ENCODE measurements around the gene PRPF31.
A peak's percentile ranks its signal among the peaks of the same experiment; 100 is the strongest.

The PRPF31 gene

DNA sequence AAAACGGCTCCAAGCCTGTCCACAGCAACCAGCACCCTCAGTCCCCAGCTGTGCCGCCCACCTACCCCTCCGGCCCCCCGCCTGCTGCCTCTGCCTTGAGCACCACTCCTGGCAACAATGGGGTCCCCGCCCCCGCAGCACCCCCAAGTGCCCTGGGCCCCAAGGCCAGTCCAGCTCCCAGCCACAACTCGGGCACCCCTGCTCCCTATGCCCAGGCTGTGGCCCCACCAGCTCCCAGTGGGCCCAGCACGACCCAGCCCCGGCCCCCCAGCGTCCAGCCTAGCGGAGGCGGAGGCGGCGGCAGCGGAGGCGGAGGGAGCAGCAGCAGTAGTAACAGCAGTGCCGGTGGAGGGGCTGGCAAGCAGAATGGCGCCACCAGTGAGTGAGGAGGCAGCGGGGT, 32.6 kb downstream of the PRPF31 start:
- Mint-ChIP-seq H3K27me3 (no peaks in the 10 kb centered on the region), H3K36me3 (peaks cover 76% of the 10 kb centered on the region), H3K4me3 (no peak overlapping the region), H3K4me1 (peaks cover 12% of the 10 kb centered on the region), H3K9me3 (no peaks in the 10 kb centered on the region), H3K27ac (no peak overlapping the region)
- ATAC-seq: no peak

DNA sequence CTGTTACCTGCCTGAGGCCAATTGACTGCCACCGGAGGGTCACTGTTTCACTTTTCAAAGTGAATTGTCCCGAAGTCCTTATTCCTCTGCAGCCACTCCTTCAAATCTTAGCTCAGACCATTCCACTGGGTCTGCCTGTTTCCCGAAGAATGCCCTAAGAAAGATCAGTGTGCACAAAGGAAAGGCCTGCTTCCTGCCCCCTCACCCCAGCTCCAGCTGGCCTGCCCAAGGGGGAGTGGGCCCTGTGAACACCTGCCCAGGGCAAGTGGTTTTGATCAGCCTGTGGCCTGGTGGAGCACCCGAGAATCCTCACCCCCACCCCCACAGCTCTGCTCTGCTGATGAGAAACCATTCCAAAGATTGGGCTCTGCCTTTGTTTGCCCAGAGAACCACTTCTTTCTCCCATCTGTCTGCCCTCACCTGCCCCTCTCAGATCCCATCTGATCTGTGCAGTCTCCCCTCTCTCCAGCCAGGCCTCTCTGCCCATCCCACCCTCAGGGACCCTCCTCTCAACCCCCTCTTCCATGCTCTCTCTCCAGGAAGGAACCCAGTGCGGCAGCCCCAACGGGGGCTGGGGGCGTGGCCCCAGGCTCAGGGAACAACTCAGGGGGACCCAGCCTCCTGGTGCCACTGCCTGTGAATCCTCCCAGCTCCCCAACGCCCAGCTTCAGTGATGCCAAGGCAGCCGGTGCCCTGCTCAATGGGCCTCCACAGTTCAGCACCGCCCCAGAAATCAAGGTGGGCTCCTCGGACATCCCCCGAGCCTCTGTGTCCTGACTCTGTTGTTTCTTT, 33.7 kb downstream of the PRPF31 start:
- peaks cover 76% of the 10 kb centered on the region for H3K36me3 Mint-ChIP-seq
- no peak overlapping the region for H3K4me3 Mint-ChIP-seq
- H3K27ac Mint-ChIP-seq: peak overlapping the region; percentile 16
- no peak for ATAC-seq
- H3K9me3 Mint-ChIP-seq: no peaks in the 10 kb centered on the region
- H3K27me3 Mint-ChIP-seq: no peaks in the 10 kb centered on the region
- H3K4me1 Mint-ChIP-seq: peaks cover 3% of the 10 kb centered on the region

GRCh38 chr19:54151362-54152035, 35.9 kb downstream of the PRPF31 start:
- Mint-ChIP-seq H3K9me3 (no peaks in the 10 kb centered on the region), H3K27ac (no peak overlapping the region), H3K4me3 (no peak overlapping the region), H3K4me1 (no peaks in the 10 kb centered on the region), H3K27me3 (no peaks in the 10 kb centered on the region), H3K36me3 (peaks cover 63% of the 10 kb centered on the region)
- no peak for ATAC-seq

DNA sequence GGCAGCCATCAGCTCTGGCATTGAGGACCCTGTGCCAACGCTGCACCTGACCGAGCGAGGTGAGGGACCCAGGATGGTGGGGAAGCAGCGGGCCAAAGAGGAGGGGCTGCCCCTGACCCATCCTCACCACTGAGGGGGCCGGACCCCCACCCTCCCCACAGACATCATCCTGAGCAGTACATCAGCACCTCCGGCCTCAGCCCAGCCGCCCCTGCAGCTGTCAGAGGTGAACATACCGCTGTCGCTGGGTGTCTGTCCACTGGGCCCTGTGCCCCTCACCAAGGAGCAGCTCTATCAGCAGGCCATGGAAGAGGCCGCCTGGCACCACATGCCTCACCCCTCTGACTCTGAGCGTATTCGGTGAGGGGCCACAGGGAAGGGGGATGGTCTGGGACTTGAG, 36.7 kb downstream of the PRPF31 start:
- no peaks in the 10 kb centered on the region for H3K27me3 Mint-ChIP-seq
- no peak for ATAC-seq
- H3K9me3 Mint-ChIP-seq: no peaks in the 10 kb centered on the region
- peaks cover 6% of the 10 kb centered on the region for H3K4me1 Mint-ChIP-seq
- peaks cover 62% of the 10 kb centered on the region for H3K36me3 Mint-ChIP-seq
- H3K27ac Mint-ChIP-seq: no peak overlapping the region
- H3K4me3 Mint-ChIP-seq: no peak overlapping the region

GRCh38 chr19:54152878-54153524, 37.4 kb downstream of the PRPF31 start:
- Mint-ChIP-seq H3K4me3 (no peak overlapping the region), H3K27ac (no peak overlapping the region), H3K36me3 (peaks cover 57% of the 10 kb centered on the region), H3K4me1 (peaks cover 8% of the 10 kb centered on the region), H3K9me3 (no peaks in the 10 kb centered on the region), H3K27me3 (no peaks in the 10 kb centered on the region)
- peak; percentile 44 for ATAC-seq

- Mint-ChIP-seq H3K27ac (no peak overlapping the region), H3K4me1 (peaks cover 15% of the 10 kb centered on the region), H3K36me3 (peaks cover 53% of the 10 kb centered on the region), H3K9me3 (no peaks in the 10 kb centered on the region), H3K4me3 (no peak overlapping the region), H3K27me3 (no peaks in the 10 kb centered on the region)
- no peak for ATAC-seq
Observed at GRCh38 chr19:54153731-54154326, 38.3 kb downstream of the PRPF31 start.

DNA sequence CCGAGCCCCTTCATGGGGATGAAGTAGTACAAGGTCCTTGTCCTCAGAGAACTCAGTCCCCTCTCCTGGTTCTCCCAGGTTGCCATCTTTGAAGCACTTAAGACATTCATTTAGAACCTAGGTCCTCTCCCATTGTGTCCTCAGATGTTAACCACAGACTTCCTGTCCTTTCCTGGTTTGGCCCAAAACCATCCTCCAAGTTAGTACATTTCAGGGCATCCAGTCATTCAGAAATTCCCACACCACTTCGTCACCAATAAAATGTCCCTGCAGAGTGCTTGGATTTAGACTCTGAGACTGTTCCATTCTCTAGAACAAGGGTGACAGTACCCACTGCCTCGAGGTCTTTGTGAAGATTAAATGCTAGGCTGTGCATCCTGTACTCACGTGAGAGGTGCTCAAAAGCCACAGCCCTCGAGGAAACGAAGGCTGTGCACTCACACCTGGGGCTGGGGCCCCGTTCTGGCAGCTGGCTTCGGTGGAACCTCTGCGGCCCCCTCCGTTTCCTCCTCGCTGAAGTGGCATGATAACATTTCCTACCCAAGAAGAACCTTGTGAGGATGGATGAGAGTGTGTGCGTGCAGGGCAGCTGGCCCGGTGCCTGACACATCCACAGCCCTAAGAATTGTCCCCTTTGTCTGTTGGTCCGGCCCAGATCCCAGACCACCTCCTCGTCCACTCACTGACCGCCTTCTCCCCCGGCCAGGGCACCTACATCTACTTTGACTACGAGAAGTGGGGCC, 39.2 kb downstream of the PRPF31 start:
- Mint-ChIP-seq H3K9me3 (no peaks in the 10 kb centered on the region), H3K4me1 (peaks cover 15% of the 10 kb centered on the region), H3K27ac (peak overlapping the region; percentile 17), H3K4me3 (no peak overlapping the region), H3K36me3 (peaks cover 44% of the 10 kb centered on the region), H3K27me3 (no peaks in the 10 kb centered on the region)
- no peak for ATAC-seq

DNA sequence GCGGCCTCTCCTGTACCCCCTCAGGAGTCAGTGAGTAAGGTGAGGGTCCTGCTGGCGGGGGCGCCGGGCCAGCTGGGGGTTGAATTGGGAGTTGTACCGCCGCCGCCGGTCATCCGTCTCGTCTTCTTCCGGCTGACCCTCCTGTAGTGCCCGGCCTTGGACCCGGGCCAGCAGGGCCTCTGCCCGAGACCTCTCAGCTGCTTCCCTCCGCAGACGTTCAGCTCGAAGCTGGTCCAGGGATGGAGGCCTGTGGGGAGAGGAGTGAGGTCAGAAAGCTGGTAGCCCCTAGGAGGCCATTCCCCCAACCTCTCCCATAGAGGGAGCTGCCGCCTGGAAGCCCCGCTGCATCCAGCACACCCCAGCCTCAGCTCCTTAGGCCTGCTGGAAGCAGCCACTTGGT, 40.1 kb downstream of the PRPF31 start:
- Mint-ChIP-seq H3K27ac (no peak overlapping the region), H3K27me3 (no peaks in the 10 kb centered on the region), H3K9me3 (no peaks in the 10 kb centered on the region), H3K4me1 (peaks cover 22% of the 10 kb centered on the region), H3K36me3 (peaks cover 39% of the 10 kb centered on the region), H3K4me3 (no peak overlapping the region)
- no peak for ATAC-seq

DNA sequence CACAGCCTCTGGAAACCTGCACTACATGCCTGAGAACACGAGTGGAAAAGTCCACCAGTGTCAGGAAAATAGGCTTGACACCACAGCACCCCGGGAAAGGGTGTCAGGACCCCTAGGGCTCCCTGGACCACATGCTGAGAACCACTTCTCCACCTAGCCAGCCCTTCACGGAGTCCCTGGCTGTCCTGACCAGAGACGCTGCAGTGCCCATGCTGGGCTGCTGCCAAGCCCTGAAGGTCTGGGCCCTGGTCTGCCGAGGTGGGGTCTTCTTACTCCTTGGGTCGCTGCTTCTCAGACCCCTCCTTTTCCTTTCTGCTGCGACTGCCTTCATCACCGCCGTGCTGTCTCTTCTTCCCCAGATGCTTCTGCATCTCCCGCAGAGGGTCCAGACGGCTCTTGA, 40.9 kb downstream of the PRPF31 start:
- Mint-ChIP-seq H3K36me3 (peaks cover 31% of the 10 kb centered on the region), H3K4me3 (no peak overlapping the region), H3K27ac (no peak overlapping the region), H3K9me3 (no peaks in the 10 kb centered on the region), H3K27me3 (no peaks in the 10 kb centered on the region), H3K4me1 (peaks cover 28% of the 10 kb centered on the region)
- ATAC-seq: no peak

DNA sequence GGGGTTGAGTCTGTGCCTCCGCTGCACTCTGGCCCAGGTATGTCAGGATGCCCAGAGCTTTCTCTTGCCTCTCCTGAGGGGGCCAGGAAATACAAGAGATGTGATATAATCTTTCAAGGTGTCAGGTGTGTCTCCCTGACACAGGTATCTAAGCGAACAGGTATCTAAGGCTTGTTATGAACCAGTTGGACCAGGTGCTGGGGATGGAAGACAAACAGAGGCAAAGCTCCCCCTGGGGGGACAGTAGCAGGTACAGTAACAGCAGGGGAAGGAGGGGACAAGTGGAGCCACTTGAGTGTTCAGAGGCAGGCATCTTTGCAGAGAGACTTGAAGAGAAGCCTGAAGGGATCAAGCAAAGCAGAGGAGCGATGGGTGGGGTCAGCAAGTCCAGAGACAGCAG, 41.4 kb downstream of the PRPF31 start:
- Mint-ChIP-seq H3K4me1 (peaks cover 33% of the 10 kb centered on the region), H3K4me3 (peak overlapping the region; percentile 1), H3K27me3 (no peaks in the 10 kb centered on the region), H3K27ac (no peak overlapping the region), H3K9me3 (no peaks in the 10 kb centered on the region), H3K36me3 (peaks cover 31% of the 10 kb centered on the region)
- no peak for ATAC-seq

DNA sequence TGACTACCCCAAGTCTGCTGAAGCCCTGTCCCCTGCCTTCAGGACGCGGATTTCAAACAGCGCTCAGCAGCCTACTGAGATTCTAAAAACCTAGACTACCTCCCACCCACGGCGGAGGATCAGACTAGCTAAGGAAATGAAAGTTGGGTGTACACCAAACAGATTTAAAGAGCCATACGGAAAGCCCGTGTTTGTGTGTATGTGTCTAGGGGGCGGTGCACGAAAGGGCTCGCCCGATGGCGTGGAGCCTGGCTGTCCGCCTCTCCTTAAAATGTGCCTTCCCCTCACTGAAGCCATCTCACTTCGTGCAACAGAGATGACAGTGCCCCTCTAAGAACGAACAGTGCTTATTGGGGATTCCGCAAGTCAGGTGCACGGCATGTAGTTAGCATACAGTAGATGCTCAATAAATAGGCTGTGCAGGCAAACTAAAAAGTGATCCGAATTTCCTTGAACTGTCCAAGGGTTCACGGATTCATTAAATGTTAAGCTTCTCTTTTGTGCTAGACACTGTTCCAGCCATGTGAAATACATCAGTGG, 43.3 kb downstream of the PRPF31 start:
- H3K4me1 Mint-ChIP-seq: peaks cover 47% of the 10 kb centered on the region
- no peak for ATAC-seq
- peak overlapping the region; percentile 97 for H3K27ac Mint-ChIP-seq
- H3K27me3 Mint-ChIP-seq: peaks cover 10% of the 10 kb centered on the region
- H3K9me3 Mint-ChIP-seq: no peaks in the 10 kb centered on the region
- peak overlapping the region; percentile 94 for H3K4me3 Mint-ChIP-seq
- peaks cover 18% of the 10 kb centered on the region for H3K36me3 Mint-ChIP-seq

DNA sequence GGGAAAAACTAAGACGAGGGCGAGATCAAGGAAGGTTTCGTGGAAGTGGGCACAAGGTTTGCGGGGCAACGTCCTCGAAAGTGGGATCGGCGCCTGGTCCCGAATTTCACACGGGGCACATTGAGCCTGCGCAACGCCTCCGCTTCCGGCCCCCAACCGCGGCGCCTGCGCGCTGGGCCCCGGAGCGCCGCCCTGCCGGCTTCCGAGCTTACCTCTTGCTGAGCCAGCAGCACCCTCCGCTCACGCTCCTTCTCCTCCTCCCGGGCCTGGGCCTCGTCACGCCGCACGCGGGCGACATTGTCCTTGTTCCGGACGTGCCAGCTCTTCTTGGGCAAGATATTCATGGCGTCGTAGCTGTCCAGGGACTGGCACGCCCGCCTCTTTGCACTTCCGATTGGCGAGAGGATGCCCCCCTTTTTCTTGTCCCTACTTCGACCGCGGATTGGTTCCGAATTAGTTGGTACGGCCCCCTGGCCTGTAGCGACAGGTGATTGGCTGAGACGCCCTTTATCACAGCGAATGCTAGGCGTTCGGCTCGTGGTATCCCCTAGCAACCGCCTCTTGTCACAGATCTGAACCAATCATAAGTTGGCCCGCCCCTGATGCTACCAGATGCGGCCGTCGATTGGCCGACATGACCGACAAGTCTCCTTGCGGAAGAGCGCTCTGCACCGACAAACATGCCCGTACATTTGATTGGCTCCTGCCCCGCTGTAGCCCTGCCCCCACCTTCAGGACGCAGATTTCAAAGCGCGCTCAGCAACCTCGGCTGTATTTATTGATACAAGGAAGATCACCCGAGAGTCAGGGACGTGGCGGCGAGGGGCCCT, 44.0 kb downstream of the PRPF31 start, which contains the start of gene LENG1:
Gene LENG1 (minus strand): TSS at position 370 of the 830 bp plus-strand sequence. CDS start 26 bp downstream, at position 344.
- Mint-ChIP-seq H3K4me1 (peaks cover 52% of the 10 kb centered on the region), H3K9me3 (no peaks in the 10 kb centered on the region), H3K36me3 (peaks cover 13% of the 10 kb centered on the region), H3K27me3 (peaks cover 17% of the 10 kb centered on the region), H3K27ac (peak within 1 kb of the TSS; percentile 97), H3K4me3 (peak within 1 kb of the TSS; percentile 94)
- ATAC-seq: peak; percentile 97

DNA sequence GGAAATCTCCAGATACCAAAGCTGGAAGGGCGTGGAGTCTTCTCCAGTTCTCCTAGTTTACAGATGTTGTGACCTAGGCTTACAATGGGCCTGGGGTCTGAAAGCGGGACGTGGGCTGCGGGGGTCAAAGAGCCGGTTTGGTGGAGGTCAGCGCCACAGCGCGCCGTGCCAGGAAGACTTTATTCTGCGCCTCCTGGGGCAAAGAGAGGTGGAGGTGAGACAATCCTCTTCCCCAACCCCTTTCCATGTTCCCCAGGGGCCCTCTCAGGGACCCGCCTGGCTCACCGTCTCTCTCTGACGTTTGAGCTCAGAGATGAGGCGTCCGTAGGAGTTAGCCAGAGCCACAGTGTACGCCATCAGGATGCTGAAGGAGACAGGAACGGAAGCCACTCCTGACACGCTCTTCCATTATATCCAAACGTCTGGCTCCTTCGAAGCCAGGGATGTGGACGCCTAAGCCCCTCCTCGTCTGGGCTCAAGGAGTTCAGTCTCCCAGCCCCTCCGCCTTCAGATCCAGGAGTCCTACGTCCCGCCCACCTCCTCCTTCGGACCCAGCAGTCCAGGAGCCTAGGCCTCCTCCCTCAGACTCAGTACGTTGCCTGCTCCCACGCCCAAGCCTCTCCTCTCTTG, 44.7 kb downstream of the PRPF31 start:
- H3K36me3 Mint-ChIP-seq: peaks cover 8% of the 10 kb centered on the region
- H3K4me1 Mint-ChIP-seq: peaks cover 59% of the 10 kb centered on the region
- peaks cover 24% of the 10 kb centered on the region for H3K27me3 Mint-ChIP-seq
- no peaks in the 10 kb centered on the region for H3K9me3 Mint-ChIP-seq
- peak overlapping the region; percentile 97 for H3K27ac Mint-ChIP-seq
- no peak for ATAC-seq
- peak overlapping the region; percentile 94 for H3K4me3 Mint-ChIP-seq
